ENCODE data around the gene HDAC8.

Gene HDAC8

DNA sequence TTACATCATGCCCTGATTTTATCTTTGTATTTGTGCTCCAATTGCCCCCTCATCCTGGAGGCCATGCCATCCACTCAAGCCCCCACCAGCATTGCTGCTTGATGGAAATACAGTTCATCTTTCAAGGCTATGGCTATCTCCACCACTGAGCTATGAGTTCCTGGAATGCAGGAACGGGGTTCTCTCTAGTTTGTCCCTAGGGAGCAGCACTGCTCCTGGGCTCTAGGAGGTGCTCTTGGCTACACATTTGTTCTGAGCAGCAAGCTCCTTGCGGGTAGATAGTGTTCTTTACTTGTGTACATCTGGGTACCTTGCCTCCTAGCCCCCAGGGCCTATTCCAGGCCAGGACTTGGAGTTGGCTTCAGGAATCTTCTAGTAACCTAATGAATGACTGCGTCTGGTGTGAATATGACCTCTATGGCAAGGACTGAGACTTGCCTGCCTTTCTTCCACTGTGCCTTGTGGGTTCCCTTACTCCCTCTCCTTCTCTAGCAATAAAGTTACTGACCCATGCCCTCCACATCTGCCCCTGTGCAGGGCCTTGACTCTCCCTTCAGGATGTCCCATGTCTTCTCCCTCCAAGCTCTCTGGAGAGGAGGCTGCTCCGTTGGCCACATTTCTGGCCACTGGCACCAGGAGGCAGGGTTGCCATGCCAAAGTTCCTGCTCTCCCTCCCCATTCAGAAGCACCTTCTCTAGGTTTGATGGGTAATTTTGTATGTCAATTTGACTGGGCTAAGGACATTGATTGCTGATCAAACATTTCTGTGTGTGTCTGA is 274.5 kb downstream of the HDAC8 start:
- DNase-seq (ENCODE audit: low read depth, low spot score): no peak

DNA sequence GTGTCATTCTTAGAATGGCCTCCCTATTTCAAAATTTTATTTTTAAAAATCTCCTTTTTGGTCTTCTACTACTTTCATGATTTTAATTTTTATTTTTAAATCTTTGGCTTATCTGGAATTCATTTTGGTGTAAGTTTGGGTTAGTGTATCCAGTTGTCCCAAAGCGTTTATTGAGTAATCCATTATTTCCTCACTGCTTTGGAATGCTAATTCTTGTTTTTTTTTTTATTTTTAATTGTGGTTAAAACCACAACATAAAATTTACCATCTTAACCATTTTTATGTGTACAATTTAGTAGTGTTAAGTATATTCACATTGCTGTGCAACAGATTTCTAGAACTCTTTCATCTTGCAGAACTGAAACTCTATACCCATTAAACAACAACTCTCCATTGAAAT is 275.7 kb downstream of the HDAC8 start:
- DNase-seq (ENCODE audit: low read depth, low spot score): no peak

DNA sequence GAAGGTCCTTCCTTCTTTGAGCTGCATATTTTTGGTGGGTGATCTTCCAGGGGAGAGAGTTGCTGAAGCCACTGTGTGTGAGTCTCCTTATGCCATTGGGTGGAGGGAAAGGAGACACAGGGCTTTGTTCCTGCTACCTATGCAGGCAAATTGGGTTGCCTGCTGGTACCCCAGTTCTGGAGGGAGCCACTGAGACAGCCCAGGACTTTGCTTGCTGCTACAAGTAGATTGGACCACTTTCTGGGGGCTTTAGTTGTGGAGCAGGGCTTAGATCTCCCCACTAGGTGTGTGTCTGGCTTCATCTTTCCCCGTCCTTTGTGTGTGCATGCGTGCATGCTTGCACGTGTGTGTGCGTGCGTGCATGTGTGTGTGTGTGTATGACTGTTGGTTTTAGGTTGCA is 276.9 kb downstream of the HDAC8 start:
- DNase-seq (ENCODE audit: low read depth, low spot score): no peak

DNA sequence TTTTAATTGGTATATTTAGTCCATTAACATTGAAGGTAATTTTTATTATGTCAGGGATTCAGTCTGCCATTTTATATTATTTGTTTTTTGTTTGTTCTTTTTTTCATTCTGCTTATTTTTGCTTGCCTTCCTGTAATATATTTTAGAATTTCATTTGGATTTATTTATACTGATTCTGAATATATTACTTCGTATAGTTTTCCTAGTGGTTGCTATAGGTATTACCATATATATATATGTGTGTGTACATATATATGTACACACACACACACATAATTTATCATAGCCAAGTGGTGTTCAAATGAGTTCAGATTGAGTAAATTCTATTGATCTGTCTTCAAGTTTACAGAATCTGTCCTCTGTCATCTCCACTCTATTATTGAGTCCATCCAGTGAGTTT is 278.1 kb downstream of the HDAC8 start:
- no peak for DNase-seq (ENCODE audit: low read depth, low spot score)

DNA sequence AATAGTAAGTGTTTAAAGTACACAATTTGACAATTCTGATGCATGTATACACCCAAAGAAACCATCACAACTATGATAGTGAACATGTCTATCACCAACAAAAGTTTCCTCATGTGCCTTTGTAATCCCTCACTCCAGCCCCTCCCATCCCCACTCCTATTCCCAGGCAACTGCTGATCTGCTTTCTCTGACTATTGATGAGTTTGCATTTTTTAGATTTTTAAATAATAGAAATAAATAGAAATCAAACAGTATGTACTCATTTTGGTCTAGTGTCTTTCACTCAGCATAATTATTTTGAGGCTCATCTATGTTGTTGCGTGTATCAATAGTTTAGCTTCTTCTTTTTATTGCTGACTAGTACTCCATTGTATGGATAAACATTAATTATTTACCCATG is 290.3 kb downstream of the HDAC8 start:
- no peak for DNase-seq (ENCODE audit: low read depth, low spot score)

DNA sequence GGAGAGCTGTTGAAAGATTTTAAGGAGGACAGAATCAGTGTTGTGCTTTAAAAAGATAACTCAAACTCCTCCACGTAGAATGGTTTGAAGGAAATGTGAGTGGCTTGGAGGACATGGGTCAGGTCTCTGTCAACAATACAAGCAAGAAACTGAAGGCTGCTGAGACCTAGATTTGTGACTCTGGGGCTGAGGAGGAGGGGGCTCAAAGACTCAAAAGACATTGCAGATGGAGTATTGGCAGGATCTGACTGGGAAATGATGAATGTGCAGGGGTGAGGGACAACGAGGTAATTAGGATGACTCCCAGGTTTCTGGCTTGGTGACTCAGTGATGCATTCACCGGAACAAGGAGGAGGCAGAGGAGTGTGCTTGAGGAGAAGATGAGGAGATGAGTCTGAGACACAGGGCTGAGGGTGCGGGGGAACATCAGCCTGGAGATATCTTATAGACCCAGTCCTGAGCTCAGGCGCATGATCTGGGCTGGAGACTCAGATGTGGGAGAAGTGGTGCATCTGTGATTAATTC is 292.3 kb downstream of the HDAC8 start:
- DNase-seq (ENCODE audit: low read depth, low spot score): no peak

Data from brain pericyte (primary cell).